SIG-M5 (cell line): ENCODE results near the gene GLTP.
"Not testable (repeated sequence)": the region's sequence is repeated elsewhere in the genome, so short reads cannot be mapped to it uniquely, and the experiment has no call there.

Source experiments
- DNase-seq: peaks from one replicate; lab custom pipeline; 2025; lab: John Stamatoyannopoulos, UW

GLTP gene

GRCh38 chr12:109877504-109878246 is 2.7 kb downstream of the GLTP start:
- no peak for DNase-seq

- no peak for DNase-seq
These were observed 3.9 kb downstream of the GLTP start for GRCh38 chr12:109876406-109876805.

DNA sequence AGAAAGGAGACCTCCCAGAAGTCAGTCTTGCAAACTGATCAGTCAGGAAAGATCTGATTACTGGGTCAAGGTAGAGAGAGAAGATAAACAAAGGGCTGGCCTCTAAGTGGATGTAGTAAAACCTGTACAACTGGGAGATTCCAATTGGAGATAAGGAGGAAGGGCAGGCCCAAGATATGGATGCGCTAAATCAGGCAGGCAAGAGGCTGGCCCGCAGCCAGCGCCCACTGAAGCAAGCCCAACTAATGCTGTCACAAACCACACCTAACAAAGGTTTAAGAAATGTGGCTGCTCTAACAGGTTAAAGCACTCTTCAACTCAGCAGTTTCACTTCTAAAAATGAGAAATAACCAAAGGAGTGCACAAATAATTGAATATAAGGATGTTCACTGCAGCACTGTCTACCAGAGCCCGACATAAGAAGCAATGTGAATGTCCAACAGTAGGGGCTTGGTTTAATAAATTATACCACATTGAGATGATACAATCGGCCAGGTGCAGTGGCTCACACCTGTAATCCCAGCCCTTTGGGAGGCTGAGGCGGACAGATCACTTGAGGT is 4.7 kb downstream of the GLTP start:
- no peak for DNase-seq

DNA sequence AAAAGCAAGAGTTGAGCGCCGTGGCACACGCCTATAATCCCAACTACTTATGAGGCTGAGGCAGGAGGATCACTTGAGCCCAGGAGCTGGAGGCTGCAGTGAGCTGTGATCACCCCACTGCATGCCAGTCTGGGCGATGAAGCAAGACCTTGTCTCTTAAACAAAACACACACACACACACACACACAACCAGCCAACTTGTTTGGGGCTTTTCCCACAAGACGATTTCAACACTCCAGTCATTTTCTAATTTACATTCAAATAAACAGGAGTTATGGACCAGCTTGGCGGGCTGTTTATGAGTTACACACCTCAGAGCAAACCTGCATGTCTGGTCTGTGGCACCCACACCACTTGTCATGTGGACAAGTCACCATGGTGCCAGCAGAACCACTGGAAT is 6.7 kb downstream of the GLTP start:
- DNase-seq, result no peak

- no peak for DNase-seq
These were observed 8.6 kb downstream of the GLTP start for GRCh38 chr12:109871668-109872314.

GRCh38 chr12:109870648-109871047 is 9.7 kb downstream of the GLTP start:
- no peak for DNase-seq

- DNase-seq, result no peak
These were observed 11.9 kb downstream of the GLTP start for GRCh38 chr12:109868182-109869051.

- DNase-seq, result no peak
These were observed 15.4 kb downstream of the GLTP start for GRCh38 chr12:109864916-109865315.

GRCh38 chr12:109863847-109864712 is 16.3 kb downstream of the GLTP start:
- no peak for DNase-seq

GRCh38 chr12:109862491-109862890 is 17.9 kb downstream of the GLTP start:
- not testable (repeated sequence) for DNase-seq

GRCh38 chr12:109861689-109862314 is 18.5 kb downstream of the GLTP start:
- DNase-seq, result no peak

GRCh38 chr12:109860977-109861376 is 19.4 kb downstream of the GLTP start:
- no peak for DNase-seq

DNA sequence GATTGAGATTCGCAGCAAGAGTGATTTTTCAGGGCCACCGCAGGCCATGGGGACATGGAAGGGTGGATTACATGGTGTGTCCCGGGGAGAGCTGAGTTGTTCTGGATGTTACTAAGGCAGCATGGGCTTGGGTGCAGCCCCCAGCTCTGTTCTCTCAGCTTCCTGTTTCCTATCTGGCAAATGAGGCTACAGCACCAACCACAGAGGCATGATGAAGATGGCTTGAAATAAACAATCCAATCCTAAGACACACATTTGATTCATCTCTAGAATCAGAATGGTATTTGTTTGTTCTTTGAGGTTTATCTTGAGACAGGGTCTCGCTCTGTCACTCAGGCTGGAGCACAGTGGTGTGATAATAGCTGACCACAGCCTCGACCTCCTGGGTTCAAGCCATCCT is 21.6 kb downstream of the GLTP start:
- DNase-seq, result no peak

- DNase-seq, result no peak
These were observed 22.6 kb downstream of the GLTP start for GRCh38 chr12:109857715-109858114.

- DNase-seq, result no peak
These were observed 25.0 kb downstream of the GLTP start for GRCh38 chr12:109855377-109855776.

GRCh38 chr12:109850518-109850917 is 29.8 kb downstream of the GLTP start:
- not testable (repeated sequence) for DNase-seq

DNA sequence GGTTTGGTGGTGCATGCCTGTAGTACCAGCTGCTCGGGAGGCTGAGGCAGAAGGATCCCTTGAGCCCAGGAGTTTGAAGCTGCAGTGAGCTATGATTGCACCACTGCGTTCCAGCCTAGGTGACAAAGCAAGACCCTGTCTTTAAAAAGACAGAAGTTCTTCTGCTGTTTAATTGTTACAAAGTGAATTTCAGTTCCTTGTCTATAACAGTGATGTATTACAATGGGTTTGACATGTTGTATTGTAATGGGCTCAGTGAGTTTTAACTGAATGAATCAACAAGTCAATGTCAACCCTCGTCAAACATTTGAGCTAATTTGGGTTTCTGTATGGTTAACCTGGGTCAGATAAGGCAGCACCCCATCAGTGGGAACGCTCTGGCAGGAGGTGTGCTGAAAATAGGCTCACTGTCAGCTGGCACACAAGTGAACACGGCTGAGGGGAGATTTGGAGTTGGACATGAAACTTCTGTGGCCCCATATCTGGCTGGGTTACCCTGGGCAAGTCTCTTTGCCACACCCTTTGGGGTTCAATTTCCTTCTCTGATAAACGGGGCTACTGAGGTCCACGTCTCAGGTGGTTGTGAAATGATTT is 33.1 kb downstream of the GLTP start:
- no peak for DNase-seq

GRCh38 chr12:109845824-109846205 is 34.5 kb downstream of the GLTP start:
- DNase-seq, result no peak

GRCh38 chr12:109844983-109845823 is 35.1 kb downstream of the GLTP start:
- no peak for DNase-seq

- no peak for DNase-seq
These were observed 36.2 kb downstream of the GLTP start for GRCh38 chr12:109844091-109844490.
